PC-9 (cell line): Measurements from ENCODE around the gene ACSL6. TPM values are rescaled to one million over a fixed set of nuclear protein-coding genes. Genes with fewer than 3 reads are reported as not detected.

Experiments used
- BruUV-seq: library from RNA; stranded (reverse); fragments of 400-500 nt; replicated peaks from 2 replicates; lab custom pipeline; 2021; lab: Mats Ljungman, UMichigan
- CTCF ChIA-PET: fragments of 300-600 bp; sonication (Branson Sonifier 250); formaldehyde crosslinking; loops from one replicate; lab custom pipeline; 2022; ENCODE audit warnings: antibody characterized with exemption; lab: Charles Lee
- POLR2A ChIA-PET: fragments of 300-600 bp; sonication (Branson Sonifier 250); formaldehyde crosslinking; loops from one replicate; lab custom pipeline; 2022; ENCODE audit warnings: antibody characterized with exemption; ENCODE audit not compliant: unreplicated experiment; lab: Charles Lee
- DNase-seq, 2 experiments: peaks; one replicate each; pipeline versions ENCODE4 v3.0.0 to v3.0.0-alpha.2; 2015 to 2022; ENCODE audit warnings: mixed read lengths in 1 of 2
- H2AFZ ChIP-seq: fragments of 200-600 bp; sonication (generic); 2 replicates; pipeline ENCODE4 v1.8.1; 2017; ENCODE audit warnings: antibody characterized with exemption
- H3F3A ChIP-seq: fragments of 200-600 bp; sonication (generic); 2 replicates; pipeline ENCODE4 v1.8.1; 2017; ENCODE audit warnings: antibody characterized with exemption, mild to moderate bottlenecking, low read depth; ENCODE audit not compliant: insufficient read depth
- H3K27ac ChIP-seq: fragments of 200-600 bp; sonication (generic); 2 replicates; pipeline ENCODE4 v1.6.1; 2016; ENCODE audit warnings: mixed run types
- H3K27me3 ChIP-seq: fragments of 200-600 bp; sonication (generic); 2 replicates; pipeline ENCODE4 v1.6.1; 2016; ENCODE audit warnings: low read depth, mixed run types; ENCODE audit not compliant: insufficient read depth
- H3K36me3 ChIP-seq: fragments of 200-600 bp; sonication (generic); 2 replicates; pipeline ENCODE4 v1.6.1; 2016; ENCODE audit warnings: low read depth, mixed run types
- H3K4me1 ChIP-seq: fragments of 200-600 bp; sonication (generic); replicated peaks from 2 replicates; pipeline ENCODE4 v1.6.1; 2016; ENCODE audit warnings: mixed run types; ENCODE audit not compliant: insufficient read depth
- H3K4me2 ChIP-seq: fragments of 200-600 bp; sonication (generic); 2 replicates; pipeline ENCODE4 v1.6.1; 2017; ENCODE audit warnings: mixed run types
- H3K4me3 ChIP-seq: fragments of 200-600 bp; sonication (generic); 2 replicates; pipeline ENCODE4 v1.6.1; 2016; ENCODE audit warnings: mixed run types
- H3K79me2 ChIP-seq: fragments of 200-600 bp; sonication (generic); 2 replicates; pipeline ENCODE4 v1.6.1; 2017; ENCODE audit warnings: low read depth, mixed run types
- H3K9me2 ChIP-seq: fragments of 200-600 bp; sonication (generic); 2 replicates; pipeline ENCODE4 v1.8.1; 2017; ENCODE audit warnings: mild to moderate bottlenecking; ENCODE audit not compliant: insufficient read depth
- H3K9me3 ChIP-seq: fragments of 200-600 bp; sonication (generic); 2 replicates; pipeline ENCODE4 v1.8.1; 2016; ENCODE audit warnings: low read depth; ENCODE audit not compliant: insufficient read depth
- H4K20me1 ChIP-seq: fragments of 200-600 bp; sonication (generic); 2 replicates; pipeline ENCODE4 v1.8.1; 2017; ENCODE audit not compliant: insufficient read depth
- CTCF ChIP-seq: fragments of 200-600 bp; sonication (generic); conservative IDR thresholded peaks from 2 replicates; pipeline ENCODE4 v1.6.1; 2017; ENCODE audit warnings: mixed run types, antibody characterized with exemption, mild to moderate bottlenecking, moderate library complexity
- EZH2 ChIP-seq: fragments of 200-600 bp; sonication (generic); IDR thresholded peaks from 2 replicates; pipeline ENCODE4 v1.8.0; 2017; ENCODE audit warnings: antibody characterized with exemption, low read depth
- intact Hi-C: fragments of 100-400 bp; cut with micrococcal nuclease; formaldehyde crosslinking; loops from one replicate; pipeline ENCODE4 v1.10.0; 2022; ENCODE audit not compliant: unreplicated experiment
- total RNA-seq: library from RNA; stranded (reverse); gene quantifications from 2 replicates; pipeline ENCODE4 v1.2.3, GENCODE V29; 2021

Gene ACSL6
- total RNA-seq, 1 experiment from 2014 or later = not detected

- Histone ChIP-seq H4K20me1 (no peaks in the 10 kb centered on the region), H3F3A (no peaks in the 10 kb centered on the region), H3K4me3 (no peak overlapping the region), H2AFZ (no peak overlapping the region), H3K9me2 (no peaks in the 10 kb centered on the region), H3K9me3 (no peaks in the 10 kb centered on the region), H3K4me2 (no peak overlapping the region), H3K79me2 (no peaks in the 10 kb centered on the region), H3K4me1 (no peaks in the 10 kb centered on the region), H3K27me3 (0 out of 2 replicates have a peak, but pooled peaks cover 4% of the 10 kb centered on the region), H3K36me3 (no peaks in the 10 kb centered on the region), H3K27ac (no peak overlapping the region)
- ChIA-PET CTCF (no interaction called here), POLR2A (no interaction called here)
- BruUV-seq = no TSS peak
- intact Hi-C loops = no loop called here
- no peak for DNase-seq
- TF ChIP-seq CTCF (no peak), EZH2 (no peak)
These were observed 36.3 kb downstream of the ACSL6 start for GRCh38 chr5:131974956-131975726.

- H3K27ac ChIP-seq = no peak overlapping the region
- no peaks in the 10 kb centered on the region for H3K9me2 ChIP-seq
- no peak overlapping the region for H3K4me2 ChIP-seq
- intact Hi-C loops = no loop called here
- no peaks in the 10 kb centered on the region for H3K79me2 ChIP-seq
- POLR2A ChIA-PET = no interaction called here
- no TSS peak for BruUV-seq
- H3K27me3 ChIP-seq = 0 out of 2 replicates have a peak, but pooled peaks cover 4% of the 10 kb centered on the region
- no peaks in the 10 kb centered on the region for H3K9me3 ChIP-seq
- TF ChIP-seq EZH2 (no peak), CTCF (no peak)
- no peak overlapping the region for H2AFZ ChIP-seq
- no peaks in the 10 kb centered on the region for H3K36me3 ChIP-seq
- H3K4me3 ChIP-seq = no peak overlapping the region
- CTCF ChIA-PET = no interaction called here
- no peaks in the 10 kb centered on the region for H4K20me1 ChIP-seq
- no peak for DNase-seq
- no peaks in the 10 kb centered on the region for H3F3A ChIP-seq
- H3K4me1 ChIP-seq = no peaks in the 10 kb centered on the region
These were observed 36.9 kb downstream of the ACSL6 start for GRCh38 chr5:131974622-131974955.

- DNase-seq = no peak
- Histone ChIP-seq H3K4me1 (no peaks in the 10 kb centered on the region), H3K36me3 (no peaks in the 10 kb centered on the region), H3K4me3 (no peak overlapping the region), H3K9me2 (no peaks in the 10 kb centered on the region), H4K20me1 (no peaks in the 10 kb centered on the region), H2AFZ (no peak overlapping the region), H3K9me3 (no peaks in the 10 kb centered on the region), H3K27ac (no peak overlapping the region), H3K4me2 (no peak overlapping the region), H3K79me2 (no peaks in the 10 kb centered on the region), H3F3A (no peaks in the 10 kb centered on the region), H3K27me3 (0 out of 2 replicates have a peak, but pooled peaks cover 4% of the 10 kb centered on the region)
- intact Hi-C loops = no loop called here
- no peak for TF ChIP-seq EZH2
- TF ChIP-seq CTCF = no peak
- POLR2A ChIA-PET = no interaction called here
- CTCF ChIA-PET = no interaction called here
- BruUV-seq = no TSS peak
These were observed 37.4 kb downstream of the ACSL6 start for GRCh38 chr5:131974016-131974415.
